Stimulated activated CD8-positive, alpha-beta memory T cell treated with anti-CD3 and anti-CD28 coated beads, Interleukin-15, amount 100 ng/mL, for 4 hours (primary cell): ENCODE measurements around the gene MUL1.
"Not testable (repeated sequence)": the region's sequence is repeated elsewhere in the genome, so short reads cannot be mapped to it uniquely, and the experiment has no call there.

Experiments used
- DNase-seq, 2 donors: peaks; one replicate each; pipeline ENCODE4 v3.0.0-alpha.2; 2020; ENCODE audit warnings: low read depth in 2 of 2

Gene MUL1, protein sequence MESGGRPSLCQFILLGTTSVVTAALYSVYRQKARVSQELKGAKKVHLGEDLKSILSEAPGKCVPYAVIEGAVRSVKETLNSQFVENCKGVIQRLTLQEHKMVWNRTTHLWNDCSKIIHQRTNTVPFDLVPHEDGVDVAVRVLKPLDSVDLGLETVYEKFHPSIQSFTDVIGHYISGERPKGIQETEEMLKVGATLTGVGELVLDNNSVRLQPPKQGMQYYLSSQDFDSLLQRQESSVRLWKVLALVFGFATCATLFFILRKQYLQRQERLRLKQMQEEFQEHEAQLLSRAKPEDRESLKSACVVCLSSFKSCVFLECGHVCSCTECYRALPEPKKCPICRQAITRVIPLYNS

DNA sequence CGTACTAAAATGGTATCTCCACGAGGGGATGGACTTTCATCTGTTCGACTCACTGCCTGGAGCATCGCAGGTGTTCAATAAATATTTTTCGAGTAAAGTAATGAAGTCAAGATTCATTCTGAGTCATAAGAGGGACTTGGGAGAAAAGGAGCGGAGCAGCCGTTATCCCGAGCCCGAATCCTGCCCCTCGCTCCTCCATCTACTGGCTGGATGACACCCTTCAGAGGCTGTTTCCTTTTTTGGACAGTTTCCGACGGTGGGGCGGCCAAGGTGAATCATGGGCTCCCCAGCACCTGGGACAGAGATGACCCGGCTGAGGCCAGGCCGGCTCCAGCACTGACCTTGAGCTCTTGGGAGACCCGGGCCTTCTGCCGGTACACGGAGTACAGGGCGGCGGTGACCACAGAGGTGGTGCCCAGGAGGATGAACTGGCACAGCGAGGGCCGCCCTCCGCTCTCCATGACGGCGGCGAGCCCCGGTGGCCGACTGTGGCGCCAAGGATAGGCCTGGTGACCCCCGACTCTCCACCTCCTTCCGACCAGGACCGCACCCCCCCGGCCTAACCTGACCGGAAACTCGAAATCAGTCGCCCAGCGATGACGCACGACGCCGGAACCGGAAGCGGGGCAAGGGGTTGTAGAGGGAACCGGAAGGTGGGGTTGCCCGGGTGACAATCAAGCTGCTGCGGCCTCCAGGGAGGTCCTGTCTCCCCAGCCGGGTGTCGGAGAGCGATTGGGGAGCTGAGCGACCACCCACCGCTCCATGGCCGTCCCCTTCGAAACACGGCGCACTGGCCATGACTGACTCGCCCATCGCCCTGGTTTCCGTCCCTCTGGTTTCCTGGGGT lies at the start of gene MUL1:
MUL1 (minus strand) TSS at position 588 of the 847 bp plus-strand sequence; CDS start at position 461, 127 bp downstream.
- peak; percentile 87 to 90 for DNase-seq

DNA sequence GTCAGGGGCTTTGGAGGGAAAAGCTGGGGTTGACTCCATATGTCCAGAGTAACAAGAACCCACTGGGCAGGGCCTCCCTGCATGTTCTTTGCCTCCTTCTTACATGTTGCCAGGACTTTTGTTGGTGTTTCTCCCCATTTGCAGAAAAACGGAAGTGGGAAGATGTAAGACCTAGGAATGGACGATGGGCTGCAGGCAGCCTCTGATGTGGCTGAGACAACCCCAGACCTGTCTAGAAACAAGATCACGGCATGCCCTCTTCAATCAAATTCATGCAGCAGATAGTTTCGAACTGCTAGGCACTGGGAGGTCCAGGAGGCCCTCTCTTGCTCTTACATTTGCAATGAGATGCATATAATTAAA lies 47.8 kb upstream of the MUL1 start:
- DNase-seq, result no peak

DNA sequence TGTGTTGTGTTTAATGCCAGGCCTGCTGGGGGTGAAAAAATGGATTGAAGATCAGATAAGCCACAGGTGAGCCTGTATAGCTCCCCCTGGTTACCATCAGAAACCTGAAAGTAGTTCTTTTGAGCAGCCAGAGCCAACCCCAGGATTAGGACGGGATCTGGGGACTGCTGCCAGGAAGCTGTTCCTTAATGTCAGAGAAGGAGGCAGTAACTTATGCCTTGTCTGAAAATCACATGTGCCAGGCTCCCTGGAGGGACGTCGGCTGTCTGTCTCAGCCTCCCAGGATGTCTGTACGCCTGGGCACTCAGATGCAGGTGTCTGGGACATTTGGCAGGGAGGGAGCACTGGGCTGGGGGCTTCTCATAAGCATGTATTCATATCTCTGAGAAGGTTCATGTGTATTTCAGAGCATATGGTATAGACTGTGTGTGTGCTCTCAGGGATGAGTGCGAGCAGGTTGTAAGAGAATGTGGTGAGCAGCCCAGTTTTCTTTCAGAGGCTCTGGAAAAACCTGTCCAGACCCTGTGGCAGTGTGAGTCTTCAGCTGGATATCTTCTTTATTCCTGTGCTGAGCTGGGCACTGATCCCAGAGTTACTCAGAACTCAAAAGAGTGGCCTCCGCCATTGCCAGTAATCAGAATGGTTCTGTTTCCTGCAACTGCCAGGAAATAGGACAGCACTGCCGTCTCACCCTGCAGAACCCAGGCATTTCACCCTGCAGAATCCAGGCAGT lies 47.2 kb upstream of the MUL1 start:
- DNase-seq, result no peak

DNA sequence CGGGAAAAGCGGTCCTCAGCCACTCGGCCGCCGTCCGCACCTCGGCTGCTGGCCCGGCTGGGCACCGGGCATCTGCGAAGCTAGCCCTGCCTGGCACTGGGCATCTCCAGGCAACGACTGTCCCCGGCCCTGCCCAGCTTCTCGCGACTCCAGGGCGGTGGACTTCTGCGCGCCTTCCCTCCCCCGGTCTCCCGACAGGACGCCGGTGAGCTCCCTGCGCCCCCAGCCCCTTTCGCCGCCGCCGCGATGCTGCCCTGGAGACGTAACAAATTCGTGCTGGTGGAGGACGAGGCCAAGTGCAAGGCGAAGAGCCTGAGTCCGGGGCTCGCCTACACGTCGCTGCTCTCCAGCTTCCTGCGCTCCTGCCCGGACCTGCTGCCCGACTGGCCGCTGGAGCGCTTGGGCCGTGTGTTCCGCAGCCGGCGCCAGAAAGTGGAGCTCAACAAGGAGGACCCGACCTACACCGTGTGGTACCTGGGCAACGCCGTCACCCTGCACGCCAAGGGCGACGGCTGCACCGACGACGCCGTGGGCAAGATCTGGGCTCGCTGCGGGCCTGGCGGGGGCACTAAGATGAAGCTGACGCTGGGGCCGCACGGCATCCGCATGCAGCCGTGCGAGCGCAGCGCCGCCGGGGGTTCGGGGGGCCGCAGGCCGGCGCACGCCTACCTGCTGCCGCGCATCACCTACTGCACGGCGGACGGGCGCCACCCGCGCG lies 44.9 kb upstream of the MUL1 start:
- no peak for DNase-seq

DNA sequence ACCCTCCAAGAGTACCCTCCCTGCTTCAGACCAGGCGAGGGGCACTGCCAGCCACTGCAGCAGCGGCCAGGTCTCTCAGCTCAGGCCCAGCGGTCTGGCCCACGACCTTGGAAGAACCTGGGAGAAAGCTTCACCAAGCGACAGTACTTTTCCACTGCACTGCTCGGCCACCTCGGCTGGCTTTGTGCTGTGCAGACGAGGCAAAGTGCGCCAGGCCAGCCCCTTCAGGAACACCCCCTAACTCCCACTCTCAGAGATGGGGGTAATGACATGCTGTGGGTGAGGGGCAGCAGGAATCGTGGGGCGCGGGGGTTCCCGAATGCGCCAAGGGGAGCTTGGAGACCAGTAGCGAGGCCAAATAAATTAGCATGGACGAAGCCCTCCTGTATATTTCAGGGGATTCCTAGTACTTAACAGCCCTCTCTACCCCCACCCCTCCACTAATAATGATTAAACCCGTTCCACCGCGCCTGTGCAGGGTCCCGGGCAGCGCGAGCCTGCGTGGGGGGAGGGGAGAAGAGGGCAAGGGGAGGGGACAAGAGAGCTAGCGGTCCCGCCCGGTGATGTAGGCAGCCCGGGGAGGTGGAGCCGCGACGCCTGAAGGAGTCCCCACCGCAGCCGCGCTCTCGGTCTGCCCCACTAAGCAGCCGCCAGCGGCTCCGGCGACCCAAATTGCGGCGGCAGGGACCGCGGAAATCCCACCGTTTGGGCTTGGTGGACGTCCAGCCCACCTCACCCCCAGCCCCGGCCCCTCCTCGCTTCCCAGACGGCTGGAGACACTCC lies 44.2 kb upstream of the MUL1 start, which contains the start of gene FAM43B:
FAM43B (plus strand) TSS at position 629 of the 783 bp plus-strand sequence. CDS start 401 bp downstream, outside the sequence.
- no peak for DNase-seq

DNA sequence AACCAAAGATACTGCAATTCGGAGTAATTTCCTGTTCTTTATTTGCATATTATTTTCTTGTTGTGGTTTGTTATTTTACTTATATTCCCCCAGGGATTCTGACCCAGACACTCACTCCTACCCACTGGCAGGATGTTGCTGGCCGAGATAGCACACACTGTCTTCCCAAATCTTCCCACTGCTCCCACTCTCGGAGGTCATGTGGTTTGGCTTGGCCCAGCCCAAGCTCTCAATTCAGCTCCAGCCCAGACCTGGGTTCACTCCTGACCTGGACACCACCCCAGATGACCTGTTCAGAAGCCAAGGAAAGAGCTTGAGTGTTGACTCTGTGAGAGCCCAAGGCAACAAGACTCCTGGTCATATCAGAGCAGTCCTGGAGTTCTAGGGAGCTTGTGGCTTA lies 43.2 kb upstream of the MUL1 start:
- no peak for DNase-seq

DNA sequence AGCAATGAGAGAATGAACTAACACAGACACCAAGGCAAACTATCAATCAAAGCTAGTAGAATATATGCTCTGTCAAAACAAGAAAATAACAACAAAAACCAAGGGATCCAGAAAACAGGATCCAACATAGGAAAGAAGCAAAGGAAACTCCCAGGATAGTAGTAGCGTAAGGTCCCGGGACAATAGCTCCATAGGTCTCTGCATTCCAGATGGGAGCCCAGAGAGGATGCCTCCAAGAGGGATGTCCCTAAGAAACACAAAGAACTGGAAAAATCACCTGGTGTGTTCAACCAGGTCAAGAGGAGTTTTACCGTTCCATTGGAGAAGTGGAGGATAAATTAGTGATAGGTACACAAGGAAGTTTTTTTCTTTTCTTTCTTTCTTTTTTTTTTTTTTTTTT lies 38.7 kb upstream of the MUL1 start:
- no peak for DNase-seq

DNA sequence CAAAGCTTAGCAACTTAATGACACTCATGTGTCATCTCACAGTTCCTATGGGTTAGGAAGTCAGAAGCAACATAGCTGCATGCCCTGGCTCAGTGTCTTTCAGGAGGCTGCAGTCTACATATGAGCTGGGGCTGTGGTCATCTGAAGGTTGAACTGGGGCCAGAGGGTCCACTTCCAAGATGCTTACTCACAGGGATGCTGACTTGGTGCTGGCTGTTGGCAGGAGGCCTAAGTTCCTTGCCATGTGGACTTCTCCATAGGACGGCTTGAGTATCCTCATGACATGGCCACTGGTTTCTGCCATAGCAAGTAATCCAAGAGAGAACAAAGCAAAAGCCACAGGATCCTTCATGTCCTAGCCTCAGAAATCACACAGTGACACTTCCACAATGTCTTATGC lies 32.3 kb upstream of the MUL1 start:
- no peak for DNase-seq

DNA sequence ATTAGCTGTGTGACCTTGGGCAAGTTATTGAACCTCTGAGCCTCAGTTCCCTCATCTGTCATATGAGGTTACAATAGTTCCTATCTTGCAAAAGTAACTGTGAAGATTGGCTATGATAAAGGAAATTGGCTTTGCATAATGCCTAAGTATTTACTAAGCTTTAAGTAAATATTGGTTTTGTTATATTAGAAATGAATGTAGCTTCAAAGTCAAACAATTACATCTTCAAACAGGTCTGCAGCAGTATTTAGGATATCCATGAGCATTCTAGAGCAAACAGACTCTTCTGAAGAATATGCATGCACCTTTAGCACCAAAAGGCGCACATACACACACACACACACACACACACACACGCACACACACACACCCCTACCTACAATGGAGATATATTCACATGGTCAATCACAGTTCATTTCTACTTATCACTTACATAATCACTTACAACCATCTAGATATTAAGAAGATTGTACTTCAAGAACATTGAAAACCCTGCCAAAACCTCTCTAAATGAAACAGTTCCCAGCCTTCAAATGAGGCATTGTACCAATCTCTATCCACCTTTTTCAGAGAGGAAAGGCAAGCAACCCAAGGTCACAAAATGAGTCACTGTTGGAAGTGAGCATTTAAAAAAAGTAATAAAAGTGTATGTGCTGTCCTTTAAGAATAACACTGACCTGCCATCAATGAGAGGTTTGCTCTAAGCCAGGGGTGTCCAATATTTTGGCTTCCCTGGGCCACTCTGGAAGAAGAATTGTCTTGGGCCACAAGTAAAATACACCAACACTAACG lies 31.0 kb upstream of the MUL1 start:
- DNase-seq, result no peak

DNA sequence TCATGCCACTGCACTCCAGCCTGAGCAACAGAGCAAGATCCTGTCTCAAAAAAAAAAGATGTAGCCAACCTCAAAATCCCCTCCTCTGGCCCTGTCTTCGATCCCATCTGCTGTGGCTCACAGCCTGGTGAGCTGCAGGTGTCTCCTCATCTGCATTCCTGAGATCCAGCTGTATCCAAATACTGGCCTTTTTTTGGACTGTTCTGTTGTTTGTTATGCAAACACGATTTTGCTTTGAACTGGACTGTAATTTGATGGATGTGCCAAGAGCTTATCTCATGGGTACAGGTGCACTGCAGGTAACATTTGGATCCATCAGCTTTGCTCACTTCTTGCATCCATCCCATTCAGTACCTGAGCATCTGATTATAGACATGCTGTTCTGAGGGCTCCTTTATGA lies 30.3 kb upstream of the MUL1 start:
- DNase-seq, result no peak

DNA sequence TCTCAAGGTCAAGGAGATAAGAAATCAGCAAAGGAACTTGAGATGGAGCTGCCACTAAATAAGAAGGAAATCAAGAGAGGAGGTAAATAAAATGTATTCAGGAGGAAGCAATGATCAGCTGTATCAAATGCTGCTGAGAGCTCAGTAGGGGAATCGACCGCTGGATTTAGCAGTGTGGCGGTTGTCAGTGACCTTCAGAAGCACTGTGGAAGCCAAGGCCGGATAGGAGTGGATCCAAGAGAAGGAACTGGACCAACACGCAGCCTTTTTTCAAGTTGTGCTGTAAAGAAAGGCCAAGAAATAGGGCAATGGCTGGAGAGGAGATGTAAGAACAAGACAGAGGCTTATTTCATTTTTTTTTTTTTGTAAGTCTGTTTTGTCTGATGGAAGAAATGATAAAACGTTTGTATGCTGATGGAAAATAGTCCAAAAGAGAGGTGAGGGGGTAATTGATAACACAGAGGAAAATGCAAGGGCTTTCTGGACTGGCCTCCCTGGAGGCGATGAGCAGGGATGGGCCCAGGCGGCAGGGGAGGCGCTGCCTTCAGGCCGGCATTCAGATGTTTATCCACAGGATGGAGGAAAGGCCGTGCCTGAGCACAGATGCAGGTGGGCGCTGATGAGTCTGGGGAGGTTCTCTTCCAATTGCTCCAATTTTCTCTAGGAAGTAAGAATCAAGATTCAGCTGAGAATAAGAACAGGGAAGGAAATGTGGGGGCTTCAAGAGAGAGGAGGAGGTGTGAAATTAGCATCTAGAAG lies 26.9 kb upstream of the MUL1 start:
- no peak for DNase-seq

DNA sequence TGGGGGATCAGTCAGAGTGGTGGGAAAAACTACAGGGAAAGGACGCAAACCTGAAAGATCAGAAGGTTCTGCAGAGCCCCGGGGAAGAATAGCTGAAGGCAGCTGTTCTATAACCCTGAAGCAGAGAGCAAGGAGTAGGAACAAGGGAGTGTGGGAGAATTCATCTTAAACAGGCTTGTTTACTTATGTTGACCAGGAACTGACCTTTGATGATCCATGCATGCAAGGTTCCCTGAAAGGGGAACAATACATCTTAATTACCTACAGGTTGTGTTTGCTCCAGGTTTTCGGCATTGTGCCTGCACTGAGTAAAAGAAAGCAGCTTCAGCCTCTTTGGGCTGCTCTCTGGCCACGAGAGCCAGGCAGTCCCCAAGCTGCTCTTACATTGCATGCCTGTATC lies 25.7 kb upstream of the MUL1 start:
- no peak for DNase-seq

DNA sequence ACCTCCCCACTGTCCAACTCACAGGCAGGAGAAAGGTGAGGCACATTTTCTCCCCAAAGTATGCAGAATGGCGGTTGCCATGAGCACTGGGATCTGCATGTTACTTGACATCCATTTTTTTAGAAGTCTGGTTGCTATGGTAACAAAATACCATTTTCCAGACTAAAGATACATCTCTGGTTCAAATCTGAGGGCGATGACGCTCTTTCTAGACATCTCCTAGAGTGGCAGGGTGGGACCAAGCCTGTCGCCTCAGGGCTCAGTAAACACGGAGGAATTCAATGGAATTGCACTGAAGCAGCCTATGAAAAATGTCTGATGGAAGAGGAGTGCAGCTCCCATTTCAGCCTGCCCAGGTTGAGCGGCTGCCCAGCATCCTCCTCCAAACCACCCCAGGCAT lies 22.9 kb upstream of the MUL1 start:
- no peak for DNase-seq

DNA sequence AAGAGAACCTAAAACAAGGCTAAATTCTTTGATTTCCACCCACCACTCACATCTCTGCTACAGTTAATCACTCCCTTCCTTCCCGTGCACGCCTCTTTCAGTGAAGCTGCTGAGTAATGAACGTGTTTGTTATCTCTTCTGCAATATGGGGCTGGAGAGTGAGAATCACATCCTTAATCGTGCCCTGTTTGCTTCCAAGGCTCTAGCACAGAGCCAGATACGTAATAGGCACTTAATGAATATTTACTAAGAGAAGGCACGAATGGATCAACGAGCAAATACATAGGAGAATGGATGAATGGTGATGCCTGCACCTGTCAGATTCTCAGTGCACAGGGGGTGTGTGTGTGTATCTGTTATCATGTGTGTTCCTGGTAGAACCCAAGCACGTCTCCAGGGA lies 22.4 kb upstream of the MUL1 start:
- DNase-seq, result no peak

DNA sequence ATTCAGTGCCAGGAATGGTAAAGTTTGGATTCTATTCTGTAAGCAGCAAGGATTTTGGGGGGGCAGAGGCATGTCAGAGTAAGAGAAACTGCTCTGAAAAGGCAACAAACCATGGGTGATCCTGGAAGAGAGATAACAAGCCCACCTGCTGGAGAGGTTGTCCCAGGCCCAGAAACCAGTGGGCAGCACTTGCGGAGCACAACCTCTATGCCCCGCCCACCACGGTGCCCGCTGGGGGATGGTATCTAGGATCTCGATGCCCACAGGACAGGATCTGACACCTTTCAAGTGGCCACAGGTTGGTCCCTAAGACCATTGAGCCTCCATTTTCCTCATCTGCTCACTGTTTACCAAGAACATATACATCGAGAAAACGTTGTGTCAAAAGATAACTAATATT lies 20.3 kb upstream of the MUL1 start:
- no peak for DNase-seq

DNA sequence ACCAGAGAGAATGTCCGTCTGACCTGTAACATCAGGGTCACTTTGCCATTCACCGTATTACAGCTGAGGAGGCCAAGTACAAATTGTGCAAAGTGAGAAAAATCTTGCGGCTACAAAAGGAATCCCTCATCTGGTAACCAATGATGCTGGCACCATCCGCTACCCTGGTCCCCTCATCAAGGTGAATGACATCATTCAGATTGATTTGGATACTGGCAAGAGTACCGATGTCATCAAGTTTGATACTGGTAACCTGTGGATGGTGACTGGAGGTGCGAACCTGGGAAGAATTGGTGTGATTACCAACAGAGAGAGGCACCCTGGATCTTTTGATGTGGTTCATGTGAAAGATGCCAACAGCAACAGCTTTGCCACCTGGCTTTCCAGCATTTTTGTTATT lies 18.3 kb upstream of the MUL1 start:
- DNase-seq, result no peak

DNA sequence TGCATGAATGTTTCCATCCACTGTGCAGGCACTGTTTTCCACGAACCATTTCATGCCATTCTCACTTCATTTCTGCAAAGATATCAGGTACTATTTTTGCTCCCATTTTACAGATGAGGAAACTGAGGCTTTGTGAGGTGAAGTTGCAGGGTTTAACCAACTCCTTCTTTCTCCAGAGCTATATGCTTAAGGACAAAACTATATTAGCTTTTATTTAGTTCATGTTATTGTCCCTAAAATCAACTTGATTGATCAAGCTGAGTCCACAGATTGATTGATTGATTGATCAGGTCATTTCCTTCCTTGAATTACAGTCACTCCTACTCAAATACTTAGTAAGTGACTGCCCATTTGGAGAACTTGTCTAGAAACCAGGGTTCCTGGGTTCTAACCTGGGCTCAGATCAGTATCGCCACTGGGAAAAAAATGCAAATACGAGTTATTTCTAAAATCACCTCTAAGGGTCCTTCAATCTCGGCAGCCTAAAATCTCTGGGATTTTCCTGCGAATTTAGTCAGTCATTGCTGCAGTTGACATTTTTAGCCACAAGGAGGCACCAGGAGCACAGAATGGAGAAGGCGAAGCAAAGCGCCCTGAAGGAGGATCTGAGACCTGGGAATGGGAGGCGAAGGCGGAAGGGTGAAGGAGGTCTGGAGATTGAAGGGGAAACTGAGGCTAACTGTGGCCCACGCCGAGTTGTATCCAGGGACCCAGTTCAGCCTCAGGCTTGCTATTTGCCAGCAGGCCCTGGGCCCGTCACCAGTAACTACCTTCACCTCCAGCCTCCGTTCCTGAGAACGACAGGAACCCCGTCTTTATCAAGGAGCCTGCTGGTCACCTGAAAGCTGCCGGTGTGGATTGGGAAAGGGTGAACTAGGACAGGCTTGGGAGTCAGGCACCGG lies 14.3 kb upstream of the MUL1 start:
- DNase-seq, result peak in 1 of 2 donors; percentile 42

DNA sequence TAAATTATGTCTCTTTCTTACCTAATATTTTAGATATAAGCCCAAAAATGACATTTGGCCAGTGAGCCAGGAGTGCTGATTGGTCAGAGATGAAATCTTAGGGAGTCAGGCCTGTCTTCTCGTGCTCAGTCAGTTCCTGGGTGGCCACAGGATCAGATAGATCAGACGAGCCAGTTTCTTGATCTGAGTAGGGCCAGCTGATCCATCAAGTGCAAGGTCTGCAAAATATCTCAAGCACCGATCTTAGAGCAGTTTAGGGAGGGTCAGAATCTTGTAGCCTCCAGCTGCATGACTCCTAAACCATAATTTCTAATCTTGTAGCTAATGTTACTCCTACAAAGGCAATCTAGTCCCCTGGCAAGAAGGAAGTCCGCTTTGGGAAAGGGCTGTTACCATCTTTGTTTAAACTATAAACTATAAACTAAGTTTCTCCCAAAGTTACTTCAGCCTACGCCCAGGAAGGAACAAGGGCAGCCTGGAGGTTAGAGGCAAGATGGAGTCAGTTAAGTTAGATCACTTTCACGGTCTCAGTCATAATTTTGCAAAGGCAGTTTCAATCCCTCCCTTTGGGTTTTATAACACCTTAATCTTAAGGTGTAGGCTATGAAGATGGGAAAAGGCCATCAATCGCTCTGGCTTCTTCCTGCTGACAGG lies 11.8 kb upstream of the MUL1 start:
- DNase-seq, result not testable (repeated sequence)
